OCI-LY7 (cell line): ENCODE data around the gene RNASET2. TPM values are rescaled to one million over a fixed set of nuclear protein-coding genes. Genes with fewer than 3 reads are reported as not detected.

ENCODE experiments used
- BruUV-seq: library from RNA; stranded (reverse); fragments of 400-500 nt; replicated peaks from 2 replicates; lab custom pipeline; 2021; lab: Mats Ljungman, UMichigan
- CTCF ChIA-PET: fragments of 300-600 bp; sonication (Branson Sonifier 250); formaldehyde crosslinking; loops from one replicate; lab custom pipeline; 2022; ENCODE audit warnings: antibody characterized with exemption; ENCODE audit not compliant: unreplicated experiment; lab: Charles Lee
- POLR2A ChIA-PET: fragments of 300-600 bp; sonication (Branson Sonifier 250); formaldehyde crosslinking; loops from one replicate; lab custom pipeline; 2022; ENCODE audit warnings: antibody characterized with exemption; lab: Charles Lee
- DNase-seq: peaks from one replicate; pipeline ENCODE4 v3.0.0-alpha.2; 2015; ENCODE audit warnings: low spot score
- H2AFZ ChIP-seq: fragments of 200-600 bp; sonication (generic), shearing (Covaris generic); 2 replicates; pipeline ENCODE4 v1.6.1; 2014; ENCODE audit warnings: mild to moderate bottlenecking, antibody characterized with exemption, low read length, moderate library complexity
- H3K27ac ChIP-seq: fragments of 200-600 bp; sonication (generic); 2 replicates; pipeline ENCODE4 v1.5.1; 2014; ENCODE audit warnings: mixed run types, low read depth, mild to moderate bottlenecking, moderate library complexity, low read length, inconsistent platforms; ENCODE audit not compliant: poor library complexity, severe bottlenecking
- H3K36me3 ChIP-seq: fragments of 200-600 bp; sonication (generic); 2 replicates; pipeline ENCODE4 v1.6.1; 2014; ENCODE audit warnings: mild to moderate bottlenecking, antibody characterized with exemption, low read length, moderate library complexity, mixed read lengths; ENCODE audit not compliant: insufficient read depth
- H3K4me1 ChIP-seq: fragments of 200-600 bp; sonication (generic); 2 replicates; pipeline ENCODE4 v1.5.1; 2014; ENCODE audit warnings: mild to moderate bottlenecking, low read length; ENCODE audit not compliant: insufficient read depth, poor library complexity, severe bottlenecking
- H3K4me2 ChIP-seq: fragments of 200-600 bp; sonication (generic); 2 replicates; pipeline ENCODE4 v1.6.1; 2014; ENCODE audit warnings: mild to moderate bottlenecking, low read length
- H3K4me3 ChIP-seq: fragments of 200-600 bp; sonication (generic); 2 replicates; pipeline ENCODE4 v1.5.1; 2014; ENCODE audit warnings: mild to moderate bottlenecking, low read depth, low read length; ENCODE audit not compliant: poor library complexity, severe bottlenecking
- H3K79me2 ChIP-seq: fragments of 200-600 bp; sonication (generic); 2 replicates; pipeline ENCODE4 v1.6.1; 2016; ENCODE audit warnings: low read depth, mild to moderate bottlenecking, low read length, moderate library complexity, mixed read lengths; ENCODE audit not compliant: insufficient read depth
- H3K9me2 ChIP-seq: fragments of 200-600 bp; sonication (generic); 2 replicates; pipeline ENCODE4 v1.6.1; 2016; ENCODE audit warnings: mild to moderate bottlenecking, low read length, mixed read lengths; ENCODE audit not compliant: insufficient read depth
- H3K9me3 ChIP-seq: fragments of 200-600 bp; sonication (generic); 2 replicates; pipeline ENCODE4 v1.6.1; 2014; ENCODE audit warnings: mild to moderate bottlenecking, mixed run types, low read length, mixed read lengths
- H4K20me1 ChIP-seq: fragments of 200-600 bp; sonication (generic); 2 replicates; pipeline ENCODE4 v1.6.1; 2014; ENCODE audit warnings: mild to moderate bottlenecking, antibody characterized with exemption, low read length, moderate library complexity, mixed read lengths; ENCODE audit not compliant: insufficient read depth
- EZH2phosphoT487 ChIP-seq: fragments of 200-600 bp; sonication (generic); IDR thresholded peaks from 2 replicates; pipeline ENCODE4 v1.6.1; 2018; ENCODE audit warnings: low read depth, borderline replicate concordance, mild to moderate bottlenecking, mixed run types, antibody characterized with exemption, low read length, moderate library complexity, mixed read lengths
- intact Hi-C: fragments of 100-400 bp; cut with micrococcal nuclease; formaldehyde crosslinking; loops from one replicate; pipeline ENCODE4 v1.10.0; 2022; ENCODE audit not compliant: unreplicated experiment
- total RNA-seq, 2 experiments: library from RNA; depleted of rRNA in 1 of 2; stranded (reverse); fragments of >200 nt in 1 of 2; shearing (Covaris generic) in 1 of 2; gene quantifications; 2 replicates each; pipeline ENCODE4 v1.2.3, GENCODE V29; 2014 to 2022
- TF ChIP-seq, protein P1 (sequence below): fragments of 200-600 bp; sonication (generic); conservative IDR thresholded peaks from 2 replicates; pipeline ENCODE4 v1.5.1; 2014; ENCODE audit warnings: mild to moderate bottlenecking, antibody characterized with exemption, low read length, moderate library complexity, mixed read lengths

Gene RNASET2
- total RNA-seq, 2 experiments from 2014 or later, result 71.7 to 105 TPM

DNA sequence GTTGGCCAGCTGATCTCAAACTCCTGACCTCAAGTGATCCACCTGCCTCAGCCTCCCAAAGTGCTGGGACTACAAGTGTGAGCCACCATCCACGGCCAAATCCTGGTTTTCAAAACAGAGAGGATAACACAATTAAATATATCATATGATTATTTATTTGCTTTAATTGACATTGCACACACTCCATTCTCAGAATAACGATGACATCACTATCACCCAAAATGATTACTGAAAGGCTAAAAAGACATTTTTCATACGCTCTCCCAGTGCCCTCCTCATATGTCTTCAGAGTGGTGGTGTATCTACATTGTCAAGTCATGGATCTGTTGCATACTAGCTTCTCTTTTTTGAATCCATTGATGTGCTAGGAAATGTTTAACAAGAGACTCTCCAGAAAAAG lies 24.4 kb upstream of the RNASET2 start:
- H3K36me3 ChIP-seq, result peaks cover 70% of the 10 kb centered on the region
- no peak for TF ChIP-seq EZH2phosphoT487
- TF ChIP-seq, protein P1, sequence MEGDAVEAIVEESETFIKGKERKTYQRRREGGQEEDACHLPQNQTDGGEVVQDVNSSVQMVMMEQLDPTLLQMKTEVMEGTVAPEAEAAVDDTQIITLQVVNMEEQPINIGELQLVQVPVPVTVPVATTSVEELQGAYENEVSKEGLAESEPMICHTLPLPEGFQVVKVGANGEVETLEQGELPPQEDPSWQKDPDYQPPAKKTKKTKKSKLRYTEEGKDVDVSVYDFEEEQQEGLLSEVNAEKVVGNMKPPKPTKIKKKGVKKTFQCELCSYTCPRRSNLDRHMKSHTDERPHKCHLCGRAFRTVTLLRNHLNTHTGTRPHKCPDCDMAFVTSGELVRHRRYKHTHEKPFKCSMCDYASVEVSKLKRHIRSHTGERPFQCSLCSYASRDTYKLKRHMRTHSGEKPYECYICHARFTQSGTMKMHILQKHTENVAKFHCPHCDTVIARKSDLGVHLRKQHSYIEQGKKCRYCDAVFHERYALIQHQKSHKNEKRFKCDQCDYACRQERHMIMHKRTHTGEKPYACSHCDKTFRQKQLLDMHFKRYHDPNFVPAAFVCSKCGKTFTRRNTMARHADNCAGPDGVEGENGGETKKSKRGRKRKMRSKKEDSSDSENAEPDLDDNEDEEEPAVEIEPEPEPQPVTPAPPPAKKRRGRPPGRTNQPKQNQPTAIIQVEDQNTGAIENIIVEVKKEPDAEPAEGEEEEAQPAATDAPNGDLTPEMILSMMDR, result no peak
- H2AFZ ChIP-seq, result no peak overlapping the region
- ChIA-PET POLR2A (interaction anchor here (1.3 to 1.9 kb wide), 2 partner anchors 14 to 27 kb away, joined by 7 to 10 read pairs; no protein-coding TSS in a partner anchor), CTCF (no interaction called here)
- peaks cover 8% of the 10 kb centered on the region; the same call in 1 of the 2 replicates for H3K79me2 ChIP-seq
- no peaks in the 10 kb centered on the region for H3K9me3 ChIP-seq
- H4K20me1 ChIP-seq, result no peaks in the 10 kb centered on the region
- no peak overlapping the region for H3K4me2 ChIP-seq
- H3K9me2 ChIP-seq, result no peaks in the 10 kb centered on the region
- intact Hi-C loops, result no loop called here
- no peak overlapping the region for H3K4me3 ChIP-seq
- no peaks in the 10 kb centered on the region for H3K4me1 ChIP-seq
- DNase-seq, result no peak
- BruUV-seq, result no TSS peak
- no peak overlapping the region for H3K27ac ChIP-seq

DNA sequence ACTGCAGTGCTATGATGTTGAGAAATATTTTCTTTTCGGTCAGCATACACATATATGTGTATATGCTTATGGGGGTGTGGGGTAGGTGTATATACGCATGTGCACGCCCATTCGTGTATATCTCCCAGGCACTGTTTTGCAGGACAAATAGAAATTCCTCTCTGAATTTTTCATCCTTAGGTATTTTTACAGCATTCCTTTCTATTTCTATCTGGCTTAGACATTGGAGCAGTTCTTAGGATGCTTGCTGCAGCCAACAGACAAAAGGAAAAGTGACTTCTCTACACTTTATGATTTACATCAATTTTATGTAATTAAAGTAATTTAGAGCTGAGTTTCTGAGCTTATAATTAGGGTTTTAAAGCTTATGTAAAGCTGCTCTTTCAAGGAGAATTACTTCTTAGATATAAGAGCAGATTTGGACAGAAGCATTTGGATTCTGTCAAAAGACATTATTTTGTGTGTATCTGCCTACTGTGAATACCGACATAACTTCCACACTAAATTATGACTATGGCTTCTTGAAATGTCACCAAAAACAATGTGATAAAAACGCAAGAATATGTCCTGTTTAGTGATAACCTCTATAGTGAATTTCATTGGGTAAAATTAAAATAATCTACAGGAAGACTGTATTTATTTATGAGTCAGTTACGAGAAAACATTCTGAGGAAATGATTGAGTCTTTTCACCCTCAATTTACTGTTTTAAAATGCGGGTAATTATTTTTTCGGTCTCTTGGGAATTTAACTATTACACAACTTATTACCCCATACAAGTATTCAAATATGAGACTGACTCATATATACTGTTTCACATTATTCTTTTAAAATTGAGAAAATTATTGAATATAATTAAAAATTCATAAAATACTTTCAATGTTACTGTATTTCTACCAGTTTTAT lies 21.5 kb upstream of the RNASET2 start:
- TF ChIP-seq EZH2phosphoT487, result no peak
- TF ChIP-seq, protein P1, result no peak
- POLR2A ChIA-PET, result interaction anchor here (0.8 kb wide), 1 partner anchor 162 kb away, joined by 3 read pairs; no protein-coding TSS in a partner anchor
- intact Hi-C loops, result no loop called here

DNA sequence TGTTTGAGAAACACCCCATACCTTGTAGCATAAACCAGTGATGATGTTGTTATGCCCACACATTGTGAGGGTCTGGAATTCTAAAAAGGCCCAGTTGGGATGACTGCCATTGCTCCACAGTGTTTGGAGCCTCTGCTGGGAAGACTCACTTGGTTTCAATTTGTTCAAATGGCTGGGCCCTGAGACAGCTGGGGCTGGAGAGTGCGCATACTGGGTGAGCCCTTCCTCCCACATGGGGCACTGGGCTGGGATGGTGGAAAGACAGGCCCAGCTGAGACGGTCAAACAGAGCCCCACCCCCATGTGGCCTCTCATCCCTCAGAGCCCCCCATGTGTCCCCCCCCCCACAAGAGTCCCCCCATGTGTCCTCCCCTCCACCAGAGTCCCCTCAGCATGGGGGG lies 20.3 kb upstream of the RNASET2 start:
- peaks cover 39% of the 10 kb centered on the region for H3K36me3 ChIP-seq
- H3K4me2 ChIP-seq, result no peak overlapping the region
- ChIA-PET POLR2A (interaction anchor here (0.6 to 0.7 kb wide), 2 partner anchors 10 to 31 kb away, joined by 3 to 4 read pairs; no protein-coding TSS in a partner anchor), CTCF (no interaction called here)
- DNase-seq, result no peak
- no peak overlapping the region for H3K27ac ChIP-seq
- H4K20me1 ChIP-seq, result no peaks in the 10 kb centered on the region
- no peaks in the 10 kb centered on the region for H3K4me1 ChIP-seq
- intact Hi-C loops, result no loop called here
- no TSS peak for BruUV-seq
- TF ChIP-seq EZH2phosphoT487, result no peak
- TF ChIP-seq, protein P1, result no peak
- no peak overlapping the region for H3K4me3 ChIP-seq
- no peak overlapping the region for H2AFZ ChIP-seq
- H3K9me2 ChIP-seq, result no peaks in the 10 kb centered on the region
- H3K79me2 ChIP-seq, result no peaks in the 10 kb centered on the region
- H3K9me3 ChIP-seq, result no peaks in the 10 kb centered on the region

More for the DNA sequence above, 21.5 kb upstream of the RNASET2 start:
- no peak overlapping the region for H3K4me3 ChIP-seq
- H3K27ac ChIP-seq, result no peak overlapping the region
- CTCF ChIA-PET, result no interaction called here
- no peaks in the 10 kb centered on the region for H3K9me2 ChIP-seq
- DNase-seq, result no peak
- no peaks in the 10 kb centered on the region for H3K79me2 ChIP-seq
- H2AFZ ChIP-seq, result no peak overlapping the region
- H3K4me2 ChIP-seq, result no peak overlapping the region
- no peaks in the 10 kb centered on the region for H3K4me1 ChIP-seq
- H3K9me3 ChIP-seq, result no peaks in the 10 kb centered on the region
- BruUV-seq, result TSS peak; percentile 2
- H4K20me1 ChIP-seq, result no peaks in the 10 kb centered on the region
- H3K36me3 ChIP-seq, result peaks cover 46% of the 10 kb centered on the region
